Keratinocyte (primary cell): Measurements from ENCODE around the gene CKLF. TPM values are rescaled to one million over a fixed set of nuclear protein-coding genes. Genes with fewer than 3 reads are reported as not detected.

ENCODE experiments used
- DNase-seq: peaks from one replicate; pipeline ENCODE4 v3.0.0-alpha.2; 2011; ENCODE audit warnings: low read depth, missing footprints, low spot score
- FAIRE-seq: peaks from 2 replicates; lab custom pipeline; 2011; peaks lifted over from hg19 to GRCh38; lab: Jason Lieb, UNC
- H2AFZ ChIP-seq: 2 replicates; pipeline ENCODE4 v1.6.0; 2012; ENCODE audit warnings: low read length, control low read depth, inconsistent platforms; ENCODE audit not compliant: control insufficient read depth
- H3K27ac ChIP-seq: 2 replicates; pipeline ENCODE4 v1.5.1; 2011; ENCODE audit warnings: low read length; ENCODE audit not compliant: control insufficient read depth, insufficient read depth
- H3K27me3 ChIP-seq: 3 replicates; pipeline ENCODE4 v1.6.0; 2011; ENCODE audit warnings: low read length; ENCODE audit not compliant: control insufficient read depth, insufficient read depth; ENCODE audit errors: extremely low read depth
- H3K36me3 ChIP-seq, 2 experiments: 2 replicates in 1 of 2; 3 replicates in 1 of 2; pipeline ENCODE4 v1.5.1; 2011; ENCODE audit warnings: low read length in 2 of 2, mild to moderate bottlenecking in 1 of 2; ENCODE audit not compliant: control insufficient read depth in 2 of 2, insufficient read depth in 2 of 2; ENCODE audit errors: extremely low read depth in 1 of 2
- H3K4me1 ChIP-seq: 3 replicates; pipeline ENCODE4 v1.5.1; 2011; ENCODE audit warnings: low read length; ENCODE audit not compliant: control insufficient read depth, insufficient read depth; ENCODE audit errors: extremely low read depth
- H3K4me2 ChIP-seq: 3 replicates; pipeline ENCODE4 v1.6.0; 2011; ENCODE audit warnings: low read depth, low read length; ENCODE audit not compliant: control insufficient read depth, insufficient read depth; ENCODE audit errors: extremely low read depth
- H3K4me3 ChIP-seq, 3 experiments: fragments of 200-600 bp in 1 of 3; sonication (generic) in 1 of 3; 2 replicates in 2 of 3; 3 replicates in 1 of 3; pipeline ENCODE4 v1.5.1; 2011 to 2016; ENCODE audit warnings: low read length in 3 of 3, mild to moderate bottlenecking in 3 of 3, control low read depth in 2 of 3, inconsistent platforms in 1 of 3, low read depth in 1 of 3, mixed read lengths in 1 of 3, mixed run types in 1 of 3, moderate library complexity in 1 of 3; ENCODE audit not compliant: control insufficient read depth in 2 of 3, insufficient read depth in 2 of 3; ENCODE audit errors: extremely low read depth in 1 of 3
- H3K79me2 ChIP-seq: 2 replicates; pipeline ENCODE4 v1.6.0; 2012; ENCODE audit warnings: low read length; ENCODE audit not compliant: control insufficient read depth, insufficient read depth
- H3K9ac ChIP-seq: 3 replicates; pipeline ENCODE4 v1.6.0; 2011; ENCODE audit warnings: low read length; ENCODE audit not compliant: control insufficient read depth, insufficient read depth; ENCODE audit errors: extremely low read depth
- H3K9me1 ChIP-seq: 3 replicates; pipeline ENCODE4 v1.6.0; 2011; ENCODE audit warnings: low read length; ENCODE audit not compliant: control insufficient read depth, insufficient read depth; ENCODE audit errors: extremely low read depth
- H3K9me3 ChIP-seq: 2 replicates; pipeline ENCODE4 v1.5.1; 2012; ENCODE audit warnings: low read depth, low read length; ENCODE audit not compliant: control insufficient read depth
- H4K20me1 ChIP-seq: 3 replicates; pipeline ENCODE4 v1.6.0; 2011; ENCODE audit warnings: low read length; ENCODE audit not compliant: control insufficient read depth, insufficient read depth; ENCODE audit errors: extremely low read depth
- CTCF ChIP-seq, 3 experiments: IDR thresholded peaks in 1 of 3; conservative IDR thresholded peaks in 1 of 3; optimal IDR thresholded peaks in 1 of 3; 2 replicates in 2 of 3; 3 replicates in 1 of 3; pipeline versions ENCODE3 to v1.5.1; 2011; ENCODE audit warnings: low read length in 3 of 3, mild to moderate bottlenecking in 3 of 3, moderate library complexity in 2 of 3, control low read depth in 1 of 3, inconsistent platforms in 1 of 3; ENCODE audit not compliant: insufficient read depth in 2 of 3; ENCODE audit errors: extremely low read depth in 1 of 3
- EZH2 ChIP-seq: IDR thresholded peaks from one replicate; pipeline ENCODE4 v1.6.1; 2012; ENCODE audit warnings: inconsistent platforms, mild to moderate bottlenecking, low read length, moderate library complexity
- dilution Hi-C: fragments of 300-500 bp; cut with MboI; formaldehyde crosslinking; loops from one replicate; pipeline ENCODE4 v1.7.0; 2020; ENCODE audit warnings: low sequenced_read_pairs; ENCODE audit not compliant: extremely low pct_ligation_motif_present
- polyA plus RNA-seq, 5 experiments: library from polyadenylated mRNA; depleted of rRNA in 3 of 5; stranded (reverse) in 3 of 5; stranded (forward) in 1 of 5; unstranded in 1 of 5; fragments of >200 nt; gene quantifications; 1 replicate in 1 of 5; 2 replicates in 3 of 5; 3 replicates in 1 of 5; pipeline versions ENCODE4 v1.2.1 to v1.2.3, GENCODE V29; 2011 to 2012; ENCODE audit warnings: missing spikeins in 2 of 5, low read depth in 1 of 5, low replicate concordance in 1 of 5

CKLF gene
- polyA plus RNA-seq, 1 donor (not counting 4 experiments of a cell fraction or from before 2014, with no cell fraction given): 38.0 TPM

GRCh38 chr16:66523861-66524354 is 28.5 kb upstream of the CKLF start:
- dilution Hi-C loops: no loop called here

DNA sequence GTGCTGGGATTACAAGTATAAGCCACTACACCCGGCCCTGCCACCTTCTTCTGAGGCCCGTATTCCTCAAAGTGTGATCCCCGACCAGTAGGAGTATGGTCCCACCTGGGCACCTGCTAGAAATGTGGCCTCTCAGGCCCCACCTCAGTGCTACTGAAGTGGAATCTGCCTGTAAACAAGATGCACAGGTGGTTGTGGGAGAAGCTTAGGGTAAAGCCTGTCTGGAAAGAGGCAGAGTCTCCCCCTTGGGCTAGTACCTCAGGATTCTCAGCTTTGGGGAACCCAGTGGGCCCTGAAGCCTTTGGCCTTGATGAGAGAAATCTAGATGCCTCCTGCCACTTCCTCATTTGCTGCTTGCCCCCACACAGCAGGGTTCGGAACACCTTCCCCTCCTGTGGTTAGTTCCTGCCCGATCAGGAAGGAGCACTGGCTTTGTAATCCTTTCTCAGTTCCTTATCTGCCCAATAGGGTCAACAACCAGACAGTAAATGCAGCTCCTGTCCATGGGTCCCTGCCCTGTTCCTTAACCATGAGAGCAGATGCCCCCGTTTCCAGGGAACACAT is 27.7 kb upstream of the CKLF start:
- dilution Hi-C loops: no loop called here
- no peaks in the 10 kb centered on the region for H3K27me3 ChIP-seq
- no peak for TF ChIP-seq EZH2
- TF ChIP-seq CTCF (optimal IDR thresholded peaks at IDR 0.05 in 1 of 3, IDR thresholded peaks at IDR 0.05 in 1 of 3, conservative IDR thresholded peaks at IDR 0.05 in 1 of 3; ENCODE audit: extremely low read depth in 1 of 3, insufficient read depth in 2 of 3, low read length in 3 of 3): no peak
- H3K36me3 ChIP-seq: peaks cover 8 to 13% of the 10 kb centered on the region in 2 experiments
- H2AFZ ChIP-seq: no peak overlapping the region
- DNase-seq (no peak), FAIRE-seq (no peak)
- H3K4me1 ChIP-seq: peaks cover 28% of the 10 kb centered on the region
- no peak overlapping the region for H3K27ac ChIP-seq
- no peak overlapping the region for H3K4me2 ChIP-seq
- H3K79me2 ChIP-seq: no peaks in the 10 kb centered on the region
- H3K9ac ChIP-seq: no peak overlapping the region
- peaks cover 3% of the 10 kb centered on the region for H3K9me1 ChIP-seq
- no peaks in the 10 kb centered on the region for H4K20me1 ChIP-seq
- no peak overlapping the region for H3K4me3 ChIP-seq
- H3K9me3 ChIP-seq: no peaks in the 10 kb centered on the region

More at GRCh38 chr16:66523861-66524354, 28.5 kb upstream of the CKLF start:
- TF ChIP-seq CTCF (optimal IDR thresholded peaks at IDR 0.05 in 1 of 3, IDR thresholded peaks at IDR 0.05 in 1 of 3, conservative IDR thresholded peaks at IDR 0.05 in 1 of 3; ENCODE audit: extremely low read depth in 1 of 3, insufficient read depth in 2 of 3, low read length in 3 of 3) (no peak), EZH2 (no peak)
- Histone ChIP-seq H3K4me1 (peaks cover 28% of the 10 kb centered on the region), H4K20me1 (no peaks in the 10 kb centered on the region), H3K4me2 (no peak overlapping the region), H3K9me1 (peaks cover 3% of the 10 kb centered on the region), H3K79me2 (no peaks in the 10 kb centered on the region), H3K27ac (no peak overlapping the region), H3K27me3 (no peaks in the 10 kb centered on the region), H3K9me3 (no peaks in the 10 kb centered on the region), H3K4me3 (no peak overlapping the region), H2AFZ (no peak overlapping the region), H3K9ac (no peak overlapping the region), H3K36me3 (peaks cover 3 to 8% of the 10 kb centered on the region in 2 experiments)
- FAIRE-seq (no peak), DNase-seq (no peak)
